ENCODE results near the gene NPHP1.
A peak's percentile ranks its signal among the peaks of the same experiment; 100 is the strongest.

Gene NPHP1

DNA sequence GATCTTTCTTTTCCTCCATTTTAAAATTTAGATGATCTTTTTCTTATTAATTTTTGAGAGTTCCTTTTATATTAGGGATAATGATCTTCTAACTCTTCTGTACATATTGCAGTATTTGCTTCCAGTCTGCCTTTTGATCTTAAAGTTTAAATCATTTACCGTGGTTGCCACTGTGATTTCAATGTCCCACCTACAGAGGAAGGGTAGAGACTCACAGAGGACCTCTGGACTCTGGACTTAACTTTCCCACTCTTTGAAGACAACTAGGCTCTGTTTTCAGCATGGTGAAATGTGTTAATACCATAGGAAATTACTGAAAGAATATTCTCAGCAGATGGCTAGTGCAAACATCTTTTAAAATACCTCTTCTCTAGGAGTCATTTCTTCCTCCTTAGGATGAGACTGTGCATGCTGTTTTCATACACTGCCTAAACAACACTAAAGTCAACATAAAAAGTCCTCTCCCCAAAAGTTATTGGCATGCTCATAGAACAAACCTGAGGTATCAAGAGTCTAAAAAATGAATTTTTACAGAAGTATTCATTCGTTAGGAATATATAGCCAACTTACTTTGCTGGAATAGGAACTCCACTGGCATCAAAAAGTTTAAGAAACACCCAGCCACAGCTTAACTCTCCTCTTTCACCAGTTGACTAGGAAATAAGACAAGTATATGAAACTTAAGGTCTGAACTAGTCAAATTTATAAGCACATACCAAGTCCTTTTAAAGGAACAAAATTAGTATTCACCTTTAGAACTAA, 58.4 kb downstream of the NPHP1 start:
- no peak overlapping the region for H3K4me3 ChIP-seq (ENCODE audit: low read length)
- no peak for DNase-seq (ENCODE audit: low read depth, low spot score)

GRCh38 chr2:110143982-110144381, 60.8 kb downstream of the NPHP1 start:
- DNase-seq (ENCODE audit: low read depth, low spot score): no peak
- H3K4me3 ChIP-seq (ENCODE audit: low read length): no peak overlapping the region

GRCh38 chr2:110140401-110140800, 64.4 kb downstream of the NPHP1 start:
- no peak overlapping the region for H3K4me3 ChIP-seq (ENCODE audit: low read length)
- no peak for DNase-seq (ENCODE audit: low read depth, low spot score)

GRCh38 chr2:110134025-110134424, 70.8 kb downstream of the NPHP1 start:
- no peak for DNase-seq (ENCODE audit: low read depth, low spot score)
- H3K4me3 ChIP-seq (ENCODE audit: low read length): no peak overlapping the region

GRCh38 chr2:110131166-110131565, 73.6 kb downstream of the NPHP1 start:
- DNase-seq (ENCODE audit: low read depth, low spot score): no peak
- H3K4me3 ChIP-seq (ENCODE audit: low read length): no peak overlapping the region

DNA sequence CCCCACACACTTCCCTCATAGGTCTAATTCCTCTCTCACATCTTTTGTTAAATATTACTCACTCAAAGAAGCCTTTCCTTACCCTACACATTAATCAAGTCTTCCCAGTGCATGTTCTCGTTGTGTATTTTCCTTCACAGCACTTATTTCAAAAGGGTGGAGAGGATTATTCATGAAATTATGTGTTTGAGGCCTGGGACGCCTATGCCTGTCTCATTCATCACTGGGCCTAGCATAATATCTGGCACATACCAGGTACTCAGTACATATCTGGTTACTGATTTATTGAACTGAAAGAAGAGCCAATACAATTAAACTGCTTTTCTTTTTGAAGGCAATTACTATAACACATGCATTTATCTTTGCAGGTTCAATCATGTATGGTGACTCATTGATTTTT, 74.1 kb downstream of the NPHP1 start:
- no peak for DNase-seq (ENCODE audit: low read depth, low spot score)
- no peak overlapping the region for H3K4me3 ChIP-seq (ENCODE audit: low read length)

- no peak for DNase-seq (ENCODE audit: low read depth, low spot score)
- no peak overlapping the region for H3K4me3 ChIP-seq (ENCODE audit: low read length)
Observed at GRCh38 chr2:110126906-110127305, 77.9 kb downstream of the NPHP1 start.

GRCh38 chr2:110126086-110126773, 78.6 kb downstream of the NPHP1 start:
- no peak overlapping the region for H3K4me3 ChIP-seq (ENCODE audit: low read length)
- DNase-seq (ENCODE audit: low read depth, low spot score): no peak

GRCh38 chr2:110124939-110125691, 79.7 kb downstream of the NPHP1 start:
- DNase-seq (ENCODE audit: low read depth, low spot score): no peak
- no peak overlapping the region for H3K4me3 ChIP-seq (ENCODE audit: low read length)

DNA sequence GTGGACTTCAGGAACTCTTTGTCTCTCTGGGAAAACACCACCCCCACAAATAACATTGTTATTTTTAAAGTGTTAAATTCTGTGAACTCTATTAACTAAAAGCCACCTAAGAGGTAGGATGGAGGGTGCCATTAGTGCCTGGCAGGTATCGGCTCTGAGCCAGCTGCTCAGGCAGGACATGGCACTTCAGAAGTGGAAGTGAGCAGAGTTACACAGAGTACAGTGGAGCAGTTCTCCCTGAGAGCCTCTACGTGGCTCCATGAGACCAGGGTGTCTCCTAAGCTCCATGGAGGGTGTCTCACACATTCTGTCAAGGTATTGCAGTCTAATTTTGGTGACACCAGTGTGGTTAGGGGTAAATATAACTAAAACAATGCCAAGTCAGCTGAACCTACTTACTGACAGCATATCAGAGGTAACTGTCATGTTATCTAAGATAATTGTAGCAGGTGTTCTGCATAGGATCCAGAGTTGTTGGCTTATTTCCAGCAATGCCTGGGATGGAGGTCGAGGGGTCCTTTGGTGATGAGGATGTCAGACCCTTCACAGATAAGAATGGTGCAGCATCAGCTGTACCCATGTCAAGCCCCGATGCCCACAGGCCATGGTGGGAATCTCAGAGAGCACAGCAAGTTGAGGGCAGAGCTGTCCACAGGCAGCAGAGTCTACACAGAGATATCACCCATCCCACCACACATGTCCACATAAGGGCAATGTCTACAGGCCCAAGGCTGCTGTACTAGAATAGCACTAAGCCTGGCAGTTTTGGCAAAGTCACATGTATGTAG, 80.6 kb downstream of the NPHP1 start:
- no peak for DNase-seq (ENCODE audit: low read depth, low spot score)
- H3K4me3 ChIP-seq (ENCODE audit: low read length): no peak overlapping the region

DNA sequence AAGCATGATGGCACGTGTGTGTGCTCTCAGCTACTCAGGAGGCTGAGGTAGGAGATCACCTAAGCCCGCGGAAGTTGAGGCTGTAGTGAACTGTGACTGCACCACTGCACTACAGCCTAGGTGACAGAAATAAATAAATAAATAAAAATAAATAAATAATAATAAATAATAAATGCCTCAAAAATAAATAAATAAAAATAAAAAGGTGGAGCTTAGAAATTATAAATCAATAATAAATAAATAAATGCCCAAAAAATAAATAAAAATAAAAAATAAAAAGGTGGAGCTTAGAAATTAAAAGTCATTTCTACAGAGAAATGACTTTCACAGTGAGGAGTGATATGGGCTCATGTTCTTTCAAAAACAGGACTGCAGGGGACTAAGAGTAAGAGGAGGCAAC, 83.2 kb downstream of the NPHP1 start:
- no peak overlapping the region for H3K4me3 ChIP-seq (ENCODE audit: low read length)
- no peak for DNase-seq (ENCODE audit: low read depth, low spot score)

DNA sequence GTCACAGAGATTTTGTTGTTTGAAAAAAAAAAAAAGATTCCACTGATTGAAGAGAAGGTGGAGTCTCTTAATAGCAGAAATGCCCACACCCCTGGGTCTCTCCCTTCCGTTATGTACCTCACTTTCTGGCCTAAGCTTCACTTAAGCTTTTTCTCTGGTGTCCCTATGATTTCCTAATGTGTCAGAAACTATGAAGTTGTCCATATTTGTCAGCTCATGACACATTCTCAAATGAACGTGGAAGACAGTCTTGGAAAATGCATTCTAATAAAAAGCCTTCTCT, 83.8 kb downstream of the NPHP1 start:
- DNase-seq (ENCODE audit: low read depth, low spot score): no peak

GRCh38 chr2:110120171-110121051, 84.4 kb downstream of the NPHP1 start:
- peak; percentile 69 for DNase-seq (ENCODE audit: low read depth, low spot score)
- H3K4me3 ChIP-seq (ENCODE audit: low read length): no peak overlapping the region

More for the DNA sequence above, 83.8 kb downstream of the NPHP1 start:
- no peak overlapping the region for H3K4me3 ChIP-seq (ENCODE audit: low read length)

- H3K4me3 ChIP-seq (ENCODE audit: low read length): no peak overlapping the region
- no peak for DNase-seq (ENCODE audit: low read depth, low spot score)
Observed at GRCh38 chr2:110116033-110116710, 88.6 kb downstream of the NPHP1 start.

GRCh38 chr2:110115291-110116032, 89.4 kb downstream of the NPHP1 start, which contains the start of gene MALL:
Gene MALL, minus strand, starts transcription at chr2:110115822. Its CDS starts 30 bp downstream, at chr2:110115792.
- DNase-seq (ENCODE audit: low read depth, low spot score): no peak
- H3K4me3 ChIP-seq (ENCODE audit: low read length): no peak within 1 kb of the TSS

DNA sequence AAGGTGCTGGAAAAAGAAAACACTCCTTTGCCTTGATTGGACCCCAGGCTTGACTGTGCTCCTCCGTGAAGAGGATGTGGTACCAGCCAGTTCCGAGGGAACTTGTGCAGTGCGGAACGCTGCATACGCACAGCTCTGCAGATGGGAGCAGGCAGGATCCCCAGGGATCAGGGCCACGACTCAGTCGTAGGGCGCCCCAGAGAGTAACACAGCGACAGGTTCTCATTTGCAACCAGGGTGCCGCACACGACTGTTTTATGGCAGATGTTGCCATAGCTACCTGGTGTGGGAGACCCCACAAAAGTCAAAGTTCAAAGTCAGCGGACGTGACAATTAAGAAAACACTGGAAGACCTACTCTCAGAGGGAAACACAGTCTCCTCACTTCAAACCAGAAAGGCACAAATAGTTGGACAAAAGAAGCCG, 90.0 kb downstream of the NPHP1 start:
- H3K4me3 ChIP-seq (ENCODE audit: low read length): no peak overlapping the region
- DNase-seq (ENCODE audit: low read depth, low spot score): no peak

- no peak overlapping the region for H3K4me3 ChIP-seq (ENCODE audit: low read length)
- peak; percentile 46 for DNase-seq (ENCODE audit: low read depth, low spot score)
Observed at GRCh38 chr2:110113961-110114591, 90.7 kb downstream of the NPHP1 start.

Measured in Jurkat, Clone E6-1 (cell line).